ENCODE measurements around the gene ARHGAP27.
"Not testable (repeated sequence)": the region's sequence is repeated elsewhere in the genome, so short reads cannot be mapped to it uniquely, and the experiment has no call there.

GRCh38 chr17:45445901-45446743 is 13.5 kb upstream of the ARHGAP27 start:
- not testable (repeated sequence) for TF ChIP-seq CTCF, EZH2 (IDR thresholded peaks at IDR 0.05)
